HepG2 (cell line): ENCODE results near the gene P3H2. TPM values are rescaled to one million over a fixed set of nuclear protein-coding genes. Genes with fewer than 3 reads are reported as not detected.

Experiments
- ATAC-seq: fragments of 200-7000 bp; cut with Tn5 transposase; 3 replicates; pipeline ENCODE4 v1.9.1; 2020; ENCODE audit warnings: mild to moderate bottlenecking, moderate library complexity
- BruUV-seq: library from RNA; stranded (reverse); fragments of 400-500 nt; replicated peaks from 2 replicates; lab custom pipeline; 2021; lab: Mats Ljungman, UMichigan
- CTCF ChIA-PET: fragments of 300-600 bp; formaldehyde crosslinking; extraction: SDS; loops from one replicate; lab custom pipeline; 2021; ENCODE audit warnings: low total read pairs, inconsistent platforms, low intra/inter-chr PET ratio; lab: Yijun Ruan, JAX
- POLR2A ChIA-PET: fragments of 350-600 bp; sonication (Branson Sonifier 250); formaldehyde crosslinking; loops from one replicate; lab custom pipeline; 2020; ENCODE audit warnings: antibody characterized with exemption, inconsistent platforms; lab: Yijun Ruan, JAX
- DNase-seq: peaks from one replicate; pipeline ENCODE4 v3.0.0-alpha.2; 2015; ENCODE audit warnings: low spot score
- FAIRE-seq: peaks from 3 replicates; lab custom pipeline; 2011; peaks lifted over from hg19 to GRCh38; lab: Jason Lieb, UNC
- H2AFZ ChIP-seq: one replicate; pipeline ENCODE4 v1.6.1; 2011; ENCODE audit warnings: low read length, inconsistent platforms
- H3K27ac ChIP-seq: fragments of 300-600 bp; 3 replicates; pipeline ENCODE4 v1.8.0; 2011; ENCODE audit warnings: mixed run types, mild to moderate bottlenecking, mixed read lengths, low read length, inconsistent platforms; ENCODE audit not compliant: insufficient read depth; ENCODE audit errors: extremely low read length
- H3K27me3 ChIP-seq, 2 experiments: fragments of 200-600 bp in 1 of 2; 2 replicates in 1 of 2; 3 replicates in 1 of 2; pipeline versions ENCODE4 v1.6.0 to v1.8.0; 2011; ENCODE audit warnings: low read length in 2 of 2, mild to moderate bottlenecking in 2 of 2, moderate library complexity in 2 of 2, inconsistent platforms in 1 of 2; ENCODE audit not compliant: insufficient read depth in 2 of 2, control insufficient read depth in 1 of 2
- H3K36me3 ChIP-seq, 2 experiments: fragments of 200-600 bp in 1 of 2; replicated peaks in 1 of 2; 2 replicates in 1 of 2; 3 replicates in 1 of 2; pipeline versions ENCODE4 v1.5.1 to v1.8.0; 2011; ENCODE audit warnings: low read length in 2 of 2, inconsistent platforms in 1 of 2; ENCODE audit not compliant: insufficient read depth in 2 of 2, control insufficient read depth in 1 of 2
- H3K4me1 ChIP-seq: 2 replicates; pipeline ENCODE4 v1.5.1; 2012; ENCODE audit warnings: low read length, inconsistent platforms; ENCODE audit not compliant: insufficient read depth
- H3K4me2 ChIP-seq: 2 replicates; pipeline ENCODE4 v1.6.0; 2011; ENCODE audit warnings: low read depth, low read length, inconsistent platforms
- H3K4me3 ChIP-seq, 3 experiments: fragments of 200-600 bp in 1 of 3; sonication (generic), shearing (Covaris generic) in 1 of 3; replicated peaks in 1 of 3; 2 replicates each; pipeline ENCODE4 v1.5.1; 2011 to 2016; ENCODE audit warnings: low read length in 3 of 3, inconsistent platforms in 2 of 3, low read depth in 2 of 3, mild to moderate bottlenecking in 2 of 3, control low read depth in 1 of 3, mixed read lengths in 1 of 3; ENCODE audit not compliant: insufficient read depth in 1 of 3
- H3K79me2 ChIP-seq: one replicate; pipeline ENCODE4 v1.6.1; 2011; ENCODE audit warnings: low read length, inconsistent platforms; ENCODE audit not compliant: insufficient read depth
- H3K9ac ChIP-seq: 2 replicates; pipeline ENCODE4 v1.6.0; 2011; ENCODE audit warnings: mild to moderate bottlenecking, low read depth, low read length, inconsistent platforms; ENCODE audit not compliant: insufficient read depth
- H3K9me3 ChIP-seq: 2 replicates; pipeline ENCODE4 v1.5.1; 2012; ENCODE audit warnings: mild to moderate bottlenecking, low read length
- H4K20me1 ChIP-seq: 2 replicates; pipeline ENCODE4 v1.6.0; 2011; ENCODE audit warnings: inconsistent platforms, mild to moderate bottlenecking, low read length, moderate library complexity; ENCODE audit not compliant: insufficient read depth
- EP300 ChIP-seq, 3 experiments: sonication (generic) in 1 of 3; formaldehyde crosslinking in 1 of 3; IDR thresholded peaks; 2 replicates each; pipeline versions ENCODE4 v1.5.1 to v1.6.1; 2011 to 2020; ENCODE audit warnings: low read depth in 2 of 3, low read length in 2 of 3, borderline replicate concordance in 1 of 3, improper control_type of control experiment in 1 of 3, mild to moderate bottlenecking in 1 of 3, missing genetic modification reagents in 1 of 3, moderate library complexity in 1 of 3
- FOXO4 ChIP-seq: sonication (generic); formaldehyde crosslinking; conservative IDR thresholded peaks from 2 replicates; pipeline ENCODE4 v1.8.1; 2023; ENCODE audit warnings: missing genetic modification reagents
- IKZF5 ChIP-seq: IDR thresholded peaks from 2 replicates; pipeline ENCODE4 v1.6.1; 2018; ENCODE audit warnings: missing genetic modification reagents, mild to moderate bottlenecking, missing compliant biosample characterization
- LCORL ChIP-seq, 2 experiments: fragments of 450-650 bp in 1 of 2; sonication (generic) in 1 of 2; formaldehyde crosslinking in 1 of 2; IDR thresholded peaks; 2 replicates each; pipeline versions ENCODE4 v1.5.0 to v1.6.1; 2017 to 2020; ENCODE audit warnings: antibody characterized with exemption in 1 of 2, missing genetic modification reagents in 1 of 2
- POGK ChIP-seq: sonication (generic); formaldehyde crosslinking; conservative IDR thresholded peaks from 2 replicates; pipeline ENCODE4 v1.8.0; 2022; ENCODE audit warnings: mild to moderate bottlenecking, moderate library complexity, missing genetic modification reagents
- TAF15 ChIP-seq: fragments of 200-400 bp; formaldehyde crosslinking; IDR thresholded peaks from one replicate; pipeline ENCODE4 v1.6.1; 2018; ENCODE audit warnings: mild to moderate bottlenecking, low read depth, low read length; ENCODE audit not compliant: poor library complexity, severe bottlenecking
- YEATS2 ChIP-seq: sonication (generic); formaldehyde crosslinking; IDR thresholded peaks from 2 replicates; pipeline ENCODE4 v1.4.0; 2020; ENCODE audit warnings: missing genetic modification reagents, borderline replicate concordance
- ZNF44 ChIP-seq: sonication (generic); formaldehyde crosslinking; IDR thresholded peaks from 2 replicates; pipeline ENCODE4 v1.5.1; 2020; ENCODE audit warnings: mild to moderate bottlenecking, missing genetic modification reagents
- ZNF891 ChIP-seq: sonication (generic); formaldehyde crosslinking; IDR thresholded peaks from 2 replicates; pipeline ENCODE4 v1.5.0; 2020; ENCODE audit warnings: mild to moderate bottlenecking, missing genetic modification reagents
- ZUFSP ChIP-seq: sonication (generic); formaldehyde crosslinking; IDR thresholded peaks from 2 replicates; pipeline ENCODE4 v1.9.0; 2021; ENCODE audit warnings: missing genetic modification reagents, mild to moderate bottlenecking, borderline replicate concordance
- WGBS: methylation state at CpG from one replicate; pipeline ENCODE4 v1.1.6; 2017; ENCODE audit warnings: low lambda C conversion rate; 5-methylcytosine and 5-hydroxymethylcytosine counted together
- in situ Hi-C: cut with HindIII; loops from 2 replicates; pipeline ENCODE4 v1.10.0; 2017; ENCODE audit warnings: low pct_unique_long_range_greater_than_20kb; ENCODE audit not compliant: extremely low pct_ligation_motif_present
- intact Hi-C: fragments of 100-400 bp; cut with micrococcal nuclease; formaldehyde crosslinking; loops from one replicate; pipeline ENCODE4 v1.10.0; 2022; ENCODE audit not compliant: unreplicated experiment
- polyA plus RNA-seq, 8 experiments: library from polyadenylated mRNA; depleted of rRNA in 3 of 8; stranded (reverse) in 7 of 8; unstranded in 1 of 8; fragments of >200 nt; fragmentation: Illumina TruSeq in 4 of 8; extraction: Trizol in 4 of 8; gene quantifications; 2 replicates each; pipeline versions ENCODE4 v1.2.1 to v1.2.3, GENCODE V29; 2011 to 2016; ENCODE audit warnings: low read depth in 4 of 8, missing spikeins in 1 of 8, mixed read lengths in 1 of 8; ENCODE audit not compliant: insufficient read depth in 1 of 8
- total RNA-seq, 5 experiments: library from RNA; depleted of rRNA; stranded (reverse); fragments of >200 nt; fragmentation: Illumina TruSeq; extraction: Trizol; gene quantifications; 2 replicates each; pipeline ENCODE4 v1.2.3, GENCODE V29; 2016; ENCODE audit warnings: low read depth in 1 of 5

P3H2 gene
- total and polyA plus RNA-seq, 2 of the 13 experiments (the other 11 are each of a cell fraction or from before 2014, with no cell fraction given), result not detected

GRCh38 chr3:190130037-190130436 lies 9.3 kb upstream of the P3H2 start:
- no peak overlapping the region for H3K9ac ChIP-seq
- BruUV-seq, result no TSS peak
- no peaks in the 10 kb centered on the region for H3K27me3 ChIP-seq
- H3K4me2 ChIP-seq, result no peak overlapping the region
- no peak overlapping the region for H3K4me3 ChIP-seq
- H3K4me1 ChIP-seq, result no peaks in the 10 kb centered on the region
- H3K27ac ChIP-seq, result no peak overlapping the region
- POLR2A ChIA-PET, result no interaction called here
- DNase-seq, result no peak
- CTCF ChIA-PET, result no interaction called here
- TF ChIP-seq EP300 (IDR thresholded peaks at IDR 0.05; ENCODE audit: low read depth in 2 of 2, low read length in 2 of 2) (no peak), EP300 (CRISPR knock-in tag; IDR thresholded peaks at IDR 0.05; ENCODE audit: borderline replicate concordance) (no peak), IKZF5 (CRISPR knock-in tag) (no peak)
- H3K79me2 ChIP-seq, result no peaks in the 10 kb centered on the region
- in situ Hi-C loops, result no loop called here
- H3K9me3 ChIP-seq, result no peaks in the 10 kb centered on the region
- intact Hi-C loops, result no loop called here
- FAIRE-seq, result no peak
- H4K20me1 ChIP-seq, result no peaks in the 10 kb centered on the region
- H2AFZ ChIP-seq, result no peak overlapping the region
- no peak for ATAC-seq
- H3K36me3 ChIP-seq, result no peaks in the 10 kb centered on the region
- WGBS, result 18% methylated on average over 2 of the region's 2 CpGs

DNA sequence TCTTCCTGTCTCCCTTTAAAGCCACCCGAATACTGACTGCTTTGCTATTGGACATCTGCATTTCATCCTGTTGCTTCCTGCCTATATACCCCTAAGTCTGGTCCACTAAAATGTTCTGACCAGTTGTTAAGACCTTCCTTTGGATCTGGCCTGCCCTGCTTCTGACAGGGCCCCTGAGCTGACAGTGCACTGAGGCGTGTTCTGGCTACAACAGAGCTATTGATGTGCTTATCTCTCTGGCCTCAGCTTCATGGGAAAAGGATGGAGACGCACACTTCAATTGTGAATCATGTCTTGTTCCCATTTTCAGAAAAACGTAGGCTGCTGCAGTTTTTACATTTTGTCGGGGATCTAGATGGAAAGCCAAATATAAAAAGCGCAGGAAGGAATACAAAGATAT lies 7.1 kb upstream of the P3H2 start:
- POLR2A ChIA-PET, result no interaction called here
- WGBS, result 49% methylated on average over 6 of the region's 6 CpGs
- no TSS peak for BruUV-seq
- Histone ChIP-seq H3K9ac (no peak overlapping the region), H3K27me3 (0 out of 5 replicates have a peak, but pooled peaks cover 0 to 3% of the 10 kb centered on the region in 2 experiments), H3K9me3 (no peaks in the 10 kb centered on the region), H3K79me2 (no peaks in the 10 kb centered on the region), H3K4me2 (no peak overlapping the region), H3K27ac (no peak overlapping the region), H3K36me3 (no peaks in the 10 kb centered on the region), H2AFZ (no peak overlapping the region), H4K20me1 (no peaks in the 10 kb centered on the region), H3K4me1 (no peaks in the 10 kb centered on the region), H3K4me3 (no peak overlapping the region)
- in situ Hi-C loops (no loop called here), intact Hi-C loops (loop anchor here (10.0 kb wide), 2 partner anchors 67 to 257 kb away; partner anchors contain the start of gene CLDN16)
- DNase-seq, result no peak
- no peak for FAIRE-seq
- ATAC-seq, result no peak
- CTCF ChIA-PET, result no interaction called here
- TF ChIP-seq LCORL (IDR thresholded peaks at IDR 0.05) (no peak), LCORL (CRISPR knock-in tag; IDR thresholded peaks at IDR 0.05) (no peak), ZNF44 (CRISPR knock-in tag) (no peak), ZUFSP (CRISPR knock-in tag) (no peak), POGK (no peak), FOXO4 (CRISPR knock-in tag) (no peak), YEATS2 (CRISPR knock-in tag) (no peak), ZNF891 (no peak), TAF15 (no peak)
